Stomach (tissue), 9 donors: Measurements from ENCODE around the gene ASH1L. TPM values are rescaled to one million over a fixed set of nuclear protein-coding genes. Genes with fewer than 3 reads are reported as not detected.
"Not testable (repeated sequence)": the region's sequence is repeated elsewhere in the genome, so short reads cannot be mapped to it uniquely, and the experiment has no call there.

Source experiments
- DNase-seq, 2 donors: peaks; one replicate each; pipeline versions ENCODE4 v3.0.0 to v3.0.0-alpha.2; 2013 to 2019
- H3K27ac ChIP-seq, 5 donors: fragments of 200-600 bp in 4 of 5; sonication (generic) in 4 of 5; one replicate each; pipeline ENCODE4 v1.5.1; 2013 to 2019; ENCODE audit warnings: mild to moderate bottlenecking in 1 of 5, moderate library complexity in 1 of 5
- H3K27me3 ChIP-seq, 3 donors: fragments of 200-600 bp; sonication (generic); one replicate each; pipeline ENCODE4 v1.5.1; 2017 to 2019; ENCODE audit warnings: mixed run types in 1 of 3
- H3K36me3 ChIP-seq, 4 donors: fragments of 200-600 bp; sonication (generic); 1 replicate in 3 of 4; 2 replicates in 1 of 4; pipeline ENCODE4 v1.5.1; 2016 to 2019
- H3K4me1 ChIP-seq, 4 donors: fragments of 200-600 bp; sonication (generic); one replicate each; pipeline ENCODE4 v1.5.1; 2016 to 2019
- H3K4me3 ChIP-seq, 4 donors: fragments of 200-600 bp; sonication (generic) in 3 of 4; one replicate each; pipeline ENCODE4 v1.5.1; 2016 to 2019; ENCODE audit warnings: mild to moderate bottlenecking in 1 of 4
- H3K9me3 ChIP-seq, 4 donors: fragments of 200-600 bp; sonication (generic); one replicate each; pipeline ENCODE4 v1.5.1; 2016 to 2019
- CTCF ChIP-seq, 7 experiments: fragments of 450-650 bp in 4 of 7; fragments of 200-600 bp in 3 of 7; sonication (generic) in 3 of 7; IDR thresholded peaks; one replicate each; pipeline ENCODE4 v1.5.1; 2016 to 2019; ENCODE audit warnings: antibody characterized with exemption in 7 of 7, control low read depth in 2 of 7, mild to moderate bottlenecking in 1 of 7
- EP300 ChIP-seq: sonication (generic); formaldehyde crosslinking; IDR thresholded peaks from one replicate; pipeline ENCODE4 v1.6.1; 2017; ENCODE audit warnings: antibody characterized with exemption
- POLR2A ChIP-seq, 4 donors: fragments of 450-650 bp; IDR thresholded peaks; one replicate each; pipeline ENCODE4 v1.6.1; 2016; ENCODE audit warnings: antibody characterized with exemption in 4 of 4, control low read depth in 2 of 4, mild to moderate bottlenecking in 1 of 4, moderate library complexity in 1 of 4
- POLR2AphosphoS5 ChIP-seq, 3 donors: sonication (generic); formaldehyde crosslinking; IDR thresholded peaks; one replicate each; pipeline ENCODE4 v1.6.1; 2016; ENCODE audit warnings: antibody characterized with exemption in 3 of 3
- WGBS, 5 donors: extraction: QIAGEN DNeasy Blood & Tissue Kit in 3 of 5; methylation state at CpG; one replicate each; pipeline versions ENCODE4 v1.1.5 to v1.1.7; 2013 to 2018; 5-methylcytosine and 5-hydroxymethylcytosine counted together
- intact Hi-C: fragments of 100-400 bp; cut with DNase I; formaldehyde crosslinking; loops from one replicate; pipeline ENCODE4 v1.15.1; 2023; ENCODE audit warnings: low total_unique reads
- polyA plus RNA-seq, 3 donors: library from polyadenylated mRNA; stranded (reverse); fragments of 200-250 nt; gene quantifications; one replicate each; pipeline ENCODE4 v1.2.3, GENCODE V29; 2013
- total RNA-seq, 5 donors: library from RNA; depleted of rRNA; stranded (reverse); fragments of >200 nt; gene quantifications; one replicate each; pipeline versions ENCODE4 v1.1.0 to v1.2.3, GENCODE V29; 2014 to 2016
- donor health status: healthy with polysubstance abuse.
- donor health status: Bipolar disorder and iron deficiency.
- donor health status: healthy.

The ASH1L gene
- total and polyA plus RNA-seq, 8 donors, result 3.0 to 69.4 (median 34.3) TPM

- no peaks in the 10 kb centered on the region for H3K27me3 ChIP-seq
- no peaks in the 10 kb centered on the region for H3K9me3 ChIP-seq
- no peak for DNase-seq
- no peak for TF ChIP-seq EP300
- TF ChIP-seq POLR2A (IDR thresholded peaks at IDR 0.05), result no peak
- TF ChIP-seq POLR2AphosphoS5 (IDR thresholded peaks at IDR 0.05), result no peak
- no peak for TF ChIP-seq CTCF (IDR thresholded peaks at IDR 0.05)
- intact Hi-C loops, result no loop called here
- peaks cover 0 to 30% (median 4%) of the 10 kb centered on the region in 4 donors for H3K4me1 ChIP-seq
- 96 to 99% (median 98%) methylated on average over 4 of the region's 4 CpGs for WGBS, 5 donors
- H3K4me3 ChIP-seq, result no peak overlapping the region
- peaks cover 0 to 5% (median 2%) of the 10 kb centered on the region in 4 donors for H3K36me3 ChIP-seq
- H3K27ac ChIP-seq, result peak overlapping the region in 2 of 5 donors; percentile 5 to 10
Measured at GRCh38 chr1:155487541-155487940, 75.1 kb downstream of the ASH1L start.

- 57 to 77% (median 68%) methylated on average over 6 of the region's 6 CpGs for WGBS, 5 donors
- H3K27me3 ChIP-seq, DNase-seq: not testable (repeated sequence)
Measured at GRCh38 chr1:155486952-155487351, 75.7 kb downstream of the ASH1L start.

GRCh38 chr1:155485945-155486344, 76.7 kb downstream of the ASH1L start:
- Histone ChIP-seq H3K4me3 (no peak overlapping the region), H3K4me1 (peaks cover 0 to 35% (median 10%) of the 10 kb centered on the region in 4 donors), H3K27ac (no peak overlapping the region), H3K9me3 (no peaks in the 10 kb centered on the region), H3K27me3 (no peaks in the 10 kb centered on the region), H3K36me3 (peaks cover 0 to 19% (median 14%) of the 10 kb centered on the region in 4 donors)
- TF ChIP-seq CTCF (IDR thresholded peaks at IDR 0.05) (no peak), POLR2A (IDR thresholded peaks at IDR 0.05) (no peak), POLR2AphosphoS5 (IDR thresholded peaks at IDR 0.05) (no peak), EP300 (no peak)
- no peak for DNase-seq
- intact Hi-C loops, result no loop called here

More at GRCh38 chr1:155486952-155487351, 75.7 kb downstream of the ASH1L start:
- H3K9me3 ChIP-seq, H3K36me3 ChIP-seq, intact Hi-C loops, H3K4me3 ChIP-seq: not testable (repeated sequence)
- H3K4me1 ChIP-seq, result peaks cover 0 to 35% (median 7%) of the 10 kb centered on the region in 4 donors
- peak overlapping the region in 1 of 5 donors; percentile 10 for H3K27ac ChIP-seq

- WGBS, 5 donors, result 97 to 100% (median 98%) methylated on average over 4 of the region's 4 CpGs
- no peak overlapping the region for H3K4me3 ChIP-seq
- no peak for TF ChIP-seq POLR2A (IDR thresholded peaks at IDR 0.05)
- no peak for TF ChIP-seq POLR2AphosphoS5 (IDR thresholded peaks at IDR 0.05)
- TF ChIP-seq CTCF (IDR thresholded peaks at IDR 0.05), result no peak
- TF ChIP-seq EP300, result no peak
Measured at GRCh38 chr1:155485222-155485621, 77.4 kb downstream of the ASH1L start.

GRCh38 chr1:155481741-155482241, 80.8 kb downstream of the ASH1L start:
- TF ChIP-seq POLR2A (IDR thresholded peaks at IDR 0.05), result no peak
- TF ChIP-seq CTCF (IDR thresholded peaks at IDR 0.05), result no peak
- no peak for TF ChIP-seq EP300
- TF ChIP-seq POLR2AphosphoS5 (IDR thresholded peaks at IDR 0.05), result no peak
- Histone ChIP-seq H3K27ac (no peak overlapping the region), H3K36me3 (peaks cover 0 to 47% (median 35%) of the 10 kb centered on the region in 4 donors), H3K27me3 (no peaks in the 10 kb centered on the region), H3K4me3 (no peak overlapping the region), H3K9me3 (no peaks in the 10 kb centered on the region), H3K4me1 (peaks cover 0 to 27% (median 7%) of the 10 kb centered on the region in 4 donors)
- intact Hi-C loops, result no loop called here
- DNase-seq, result peak in 1 of 2 donors; percentile 19
- 35 to 60% (median 42%) methylated on average over 2 of the region's 2 CpGs for WGBS, 5 donors

More at GRCh38 chr1:155485222-155485621, 77.4 kb downstream of the ASH1L start:
- DNase-seq, result no peak
- Histone ChIP-seq H3K9me3 (no peaks in the 10 kb centered on the region), H3K4me1 (peaks cover 0 to 35% (median 10%) of the 10 kb centered on the region in 4 donors), H3K27ac (no peak overlapping the region), H3K36me3 (peaks cover 0 to 26% (median 21%) of the 10 kb centered on the region in 4 donors), H3K27me3 (no peaks in the 10 kb centered on the region)
- intact Hi-C loops, result no loop called here
